ENCODE results near the gene FMNL3.

GRCh38 chr12:49748800-49749199, 41.6 kb upstream of the FMNL3 start:
- TF ChIP-seq CTCF (IDR thresholded peaks at IDR 0.05), result no peak
- TF ChIP-seq POLR2A (IDR thresholded peaks at IDR 0.05), result no peak
